A204.1 (cell line): ENCODE results near the gene UBL5.
"Not testable (repeated sequence)": the region's sequence is repeated elsewhere in the genome, so short reads cannot be mapped to it uniquely, and the experiment has no call there.

ENCODE experiments used
- FAIRE-seq: peaks from 2 replicates; lab custom pipeline; 2012; peaks lifted over from hg19 to GRCh38; lab: Jason Lieb, UNC

Gene UBL5

DNA sequence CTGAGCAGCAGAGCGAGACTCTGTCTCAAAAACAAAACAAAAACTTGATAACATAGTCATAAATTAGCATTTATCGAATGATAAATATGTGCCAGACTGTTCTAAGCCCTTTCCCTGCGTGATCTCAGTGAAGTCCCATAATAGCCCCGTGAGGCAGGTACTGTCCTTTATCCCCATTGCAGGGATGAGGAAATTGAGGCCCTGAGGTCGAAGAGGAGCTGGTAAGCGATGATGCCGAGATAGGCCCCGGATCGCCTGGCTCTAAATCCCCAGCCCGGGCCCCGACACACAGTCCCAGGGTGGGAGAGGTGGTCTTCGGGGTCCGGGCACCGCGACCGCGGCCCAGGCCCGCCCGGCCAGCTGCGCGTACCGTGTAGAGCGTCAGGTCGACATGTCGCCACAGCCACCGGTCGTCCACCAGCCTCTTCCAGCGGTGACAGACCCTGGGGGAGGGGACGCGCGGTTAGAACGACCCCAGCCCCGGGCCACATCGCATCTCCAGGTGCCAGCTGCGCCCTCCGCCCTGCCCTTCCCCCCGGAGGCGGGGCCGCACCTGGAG is 9.5 kb upstream of the UBL5 start:
- FAIRE-seq, result no peak

DNA sequence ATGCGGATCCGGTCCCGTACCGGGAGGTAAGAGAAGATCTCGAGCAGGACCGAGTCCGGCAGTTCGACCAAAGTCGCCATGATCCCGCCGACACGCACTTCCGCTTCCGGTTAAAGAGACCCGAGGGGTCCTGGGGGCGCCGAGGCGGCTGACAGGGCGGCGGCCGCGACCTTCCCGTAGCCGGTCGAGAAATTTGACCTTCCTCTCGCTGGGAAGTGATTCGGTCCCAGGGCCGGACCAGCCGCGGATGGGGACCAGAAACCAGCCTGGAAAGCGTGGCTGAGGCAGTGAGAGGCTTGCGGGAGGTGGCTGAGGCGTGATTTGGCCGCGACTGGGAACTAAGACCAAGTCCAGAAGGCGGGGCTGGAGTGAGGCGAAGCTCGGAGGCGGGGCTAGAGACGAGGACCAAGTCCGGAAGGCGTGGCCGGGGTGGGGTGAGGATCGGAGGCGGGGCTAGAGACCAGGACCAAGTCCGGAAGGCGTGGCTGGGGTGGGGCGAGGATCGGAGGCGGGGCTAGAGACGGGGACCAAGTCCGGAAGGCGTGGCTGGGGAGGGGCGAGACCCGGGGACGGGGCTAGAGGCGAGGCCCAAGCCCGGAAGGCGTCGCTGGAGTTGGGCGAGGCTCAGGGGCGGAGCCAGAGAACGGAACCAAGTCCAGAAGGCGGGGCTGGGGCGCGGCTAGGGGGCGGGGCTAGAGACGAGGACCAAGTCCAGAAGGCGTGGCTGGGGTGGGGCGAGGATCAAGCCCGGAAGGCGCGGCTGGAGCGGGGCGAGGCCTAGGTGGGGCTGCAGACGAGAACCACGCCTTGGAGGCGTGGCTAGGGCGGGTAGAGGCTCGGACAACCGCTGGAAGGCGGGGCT is 8.8 kb upstream of the UBL5 start, which contains the start of gene FBXL12:
Gene FBXL12, minus strand, starts transcription at position 346 of the 862 bp plus-strand sequence. Its CDS starts 266 bp downstream, at position 80.
- FAIRE-seq, result peak; percentile 98

DNA sequence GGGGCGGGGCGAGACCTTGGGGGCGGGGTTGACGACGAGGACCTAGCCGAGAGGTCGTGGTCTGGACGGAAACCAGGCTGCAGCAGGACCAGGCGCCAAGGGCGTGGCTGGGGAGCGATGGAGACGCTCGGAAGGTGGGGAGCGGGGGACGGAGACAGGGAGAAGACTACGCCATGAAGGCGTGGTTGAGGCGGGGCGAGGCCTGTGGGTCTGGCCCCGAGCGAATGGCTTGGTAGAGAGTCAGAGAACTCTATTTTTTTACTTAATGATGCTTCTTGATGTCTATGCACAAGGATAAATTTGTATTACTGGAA is 8.2 kb upstream of the UBL5 start:
- FAIRE-seq, result no peak

DNA sequence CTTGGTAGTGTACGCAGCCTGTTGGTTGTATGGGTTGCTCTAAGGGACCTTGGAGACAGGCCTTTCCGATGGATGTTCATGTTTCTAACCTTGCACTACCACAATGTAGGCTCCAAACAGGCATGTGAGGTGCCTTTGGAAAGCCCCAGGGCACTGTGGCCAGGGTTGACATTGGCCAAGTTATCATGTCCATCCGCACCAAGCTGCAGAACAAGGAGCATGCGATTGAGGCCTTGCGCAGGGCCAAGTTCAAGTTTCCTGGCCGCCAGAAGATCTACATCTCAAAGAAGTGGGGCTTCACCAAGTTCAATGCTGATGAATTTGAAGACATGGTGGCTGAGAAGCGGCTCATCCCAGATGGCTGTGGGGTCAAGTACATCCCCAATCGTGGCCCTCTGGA is 7.7 kb upstream of the UBL5 start:
- not testable (repeated sequence) for FAIRE-seq

DNA sequence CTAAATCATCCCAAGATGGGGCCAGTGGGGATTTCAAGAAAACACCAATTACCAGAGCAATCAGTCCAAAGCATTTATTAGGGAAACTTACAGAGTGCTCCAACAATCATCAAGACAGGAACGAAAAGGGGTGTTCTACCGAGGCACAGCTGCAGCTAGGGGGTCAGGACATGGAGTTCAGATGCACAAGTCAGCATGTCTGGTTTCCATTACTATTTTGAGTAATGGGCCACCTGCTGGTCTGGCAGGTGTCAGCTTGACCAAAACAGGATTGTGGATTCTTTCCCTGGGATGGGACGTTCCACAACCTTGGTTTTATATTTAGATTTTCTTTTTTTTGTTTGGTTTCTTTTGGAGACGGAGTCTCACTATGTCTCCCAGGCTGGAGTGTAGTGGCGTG is 3.9 kb upstream of the UBL5 start:
- no peak for FAIRE-seq

DNA sequence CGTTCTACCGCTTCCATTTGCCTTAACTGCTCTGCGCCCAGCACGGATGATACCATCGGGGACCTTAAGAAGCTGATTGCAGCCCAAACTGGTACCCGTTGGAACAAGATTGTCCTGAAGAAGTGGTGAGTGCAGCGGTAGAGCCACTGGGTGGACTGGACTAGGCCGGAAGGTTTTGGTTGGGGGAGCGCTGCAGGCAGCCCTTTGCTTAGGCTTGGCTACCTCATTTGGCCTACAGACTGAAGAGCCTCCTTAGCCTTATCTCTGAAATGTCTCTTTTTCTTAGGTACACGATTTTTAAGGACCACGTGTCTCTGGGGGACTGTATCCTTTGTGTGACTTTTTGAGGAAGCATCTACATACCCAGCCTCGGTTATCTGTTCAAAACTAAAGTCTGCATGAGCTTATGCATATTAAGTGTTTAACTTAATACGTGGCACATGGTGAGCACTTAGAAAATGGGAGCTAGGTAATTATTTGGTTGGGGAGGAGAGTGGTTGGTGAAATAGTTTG is 889 bp downstream of the UBL5 start:
- no peak for FAIRE-seq

DNA sequence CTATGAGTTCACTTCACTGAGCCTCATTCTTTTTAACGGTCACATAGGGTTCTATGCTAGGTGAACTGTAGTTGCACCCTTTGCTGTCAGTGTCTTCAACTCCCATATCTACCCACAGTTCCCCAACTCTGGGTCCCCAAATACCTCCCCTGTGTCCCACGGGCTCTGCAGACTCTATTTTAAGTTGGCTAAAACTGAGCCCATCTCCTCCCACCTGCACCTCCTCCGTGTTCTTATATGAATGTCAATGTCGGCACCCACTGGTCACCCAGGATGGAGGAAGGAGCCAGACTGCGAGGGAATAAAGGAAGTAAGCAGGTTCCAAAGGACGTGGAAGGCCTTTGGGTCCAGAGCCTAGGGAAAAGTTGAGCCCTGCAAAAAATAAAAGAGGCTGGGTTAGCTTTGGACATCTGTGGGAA is 6.6 kb downstream of the UBL5 start:
- FAIRE-seq, result no peak

DNA sequence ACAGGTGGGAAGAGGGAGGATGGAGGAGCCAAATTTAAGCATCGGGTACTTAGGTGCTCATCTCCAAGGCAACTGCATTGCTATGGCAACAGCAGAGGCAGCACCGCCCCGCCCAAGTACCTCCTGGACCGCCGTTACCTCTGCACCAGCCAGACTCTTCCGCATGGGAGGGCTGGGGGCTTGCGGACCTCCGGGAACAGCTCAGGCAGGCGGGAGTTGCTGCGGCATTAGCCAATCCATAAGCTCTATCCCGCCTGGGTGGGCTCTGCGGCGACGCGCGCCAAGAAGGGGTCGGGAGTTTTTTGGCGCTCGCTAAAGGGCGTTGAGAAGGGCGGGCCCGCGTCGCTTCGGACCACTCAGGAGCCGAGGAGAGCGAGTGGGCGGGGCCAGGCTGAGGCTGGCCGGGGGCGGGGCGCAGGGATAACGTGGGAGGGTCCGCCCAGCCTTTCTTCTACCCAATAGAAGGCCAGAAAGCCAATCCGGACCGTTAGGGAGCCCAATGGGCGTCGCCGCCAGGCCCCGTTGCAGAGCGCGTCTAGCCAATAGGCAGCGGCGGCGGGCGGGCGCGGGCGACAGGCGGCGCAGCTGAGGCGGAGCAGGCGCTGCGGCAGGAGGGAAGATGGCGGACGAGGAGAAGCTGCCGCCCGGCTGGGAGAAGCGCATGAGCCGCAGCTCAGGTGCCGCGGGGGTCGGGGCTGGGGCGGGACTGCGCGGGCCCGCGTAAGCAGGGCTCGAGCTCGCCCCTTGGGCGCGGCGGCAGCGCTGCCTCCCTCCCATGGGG is 7.2 kb downstream of the UBL5 start, which contains the start of gene PIN1:
Gene PIN1, plus strand, starts transcription at position 593 of the 781 bp plus-strand sequence. Its CDS starts 27 bp downstream, at position 620.
- FAIRE-seq, result peak; percentile 87

DNA sequence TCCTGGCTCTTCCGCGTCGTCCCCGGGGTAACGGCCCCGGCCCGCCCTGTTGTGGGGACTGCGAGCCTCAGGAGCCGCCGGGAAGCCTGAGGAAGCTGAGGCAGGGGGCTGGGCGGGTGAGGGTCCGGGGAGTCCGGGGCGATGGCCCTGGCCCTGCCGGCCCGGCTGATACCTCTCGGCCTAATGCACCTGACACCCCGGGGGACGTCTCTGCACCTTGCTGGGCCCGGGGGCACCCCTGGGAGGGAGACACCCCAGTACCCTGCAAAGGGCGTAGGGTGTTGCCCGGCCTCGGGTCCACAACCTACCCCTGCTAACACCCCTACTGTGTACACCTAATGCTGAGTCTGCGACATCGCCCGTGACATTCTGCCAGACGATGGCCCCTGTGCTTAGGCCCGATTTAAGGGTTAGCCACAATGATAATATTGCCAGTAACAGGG is 7.8 kb downstream of the UBL5 start:
- no peak for FAIRE-seq

DNA sequence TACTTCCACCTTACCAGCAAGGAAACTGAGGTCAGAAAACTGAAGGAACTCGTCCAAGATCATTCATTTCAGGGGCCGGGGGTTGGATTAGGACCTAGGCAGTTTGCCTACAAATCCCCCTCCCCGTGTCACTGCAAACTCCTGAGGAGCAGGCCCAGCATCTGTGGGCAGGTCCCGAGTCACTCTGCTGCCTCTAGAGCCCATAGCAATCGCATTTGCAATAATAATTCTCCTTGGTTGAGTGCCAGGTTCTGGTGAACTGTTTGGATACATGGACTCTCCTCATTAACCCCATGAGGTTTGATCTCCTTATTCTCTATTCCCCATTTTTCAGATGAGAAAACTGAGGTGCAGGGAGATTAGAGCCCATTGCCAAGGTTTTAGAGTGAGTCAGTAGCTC is 8.3 kb downstream of the UBL5 start:
- no peak for FAIRE-seq

DNA sequence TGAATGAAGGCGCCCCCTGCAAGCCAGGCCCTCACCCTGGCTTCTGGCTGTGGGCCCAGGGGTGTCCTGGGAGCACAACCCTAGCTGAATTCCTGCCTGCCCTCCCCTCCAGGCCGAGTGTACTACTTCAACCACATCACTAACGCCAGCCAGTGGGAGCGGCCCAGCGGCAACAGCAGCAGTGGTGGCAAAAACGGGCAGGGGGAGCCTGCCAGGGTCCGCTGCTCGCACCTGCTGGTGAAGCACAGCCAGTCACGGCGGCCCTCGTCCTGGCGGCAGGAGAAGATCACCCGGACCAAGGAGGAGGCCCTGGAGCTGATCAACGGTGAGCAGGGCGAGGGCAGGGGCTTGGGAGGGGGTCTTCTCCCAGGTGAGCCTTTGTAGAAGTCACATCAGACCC is 10.6 kb downstream of the UBL5 start:
- no peak for FAIRE-seq

DNA sequence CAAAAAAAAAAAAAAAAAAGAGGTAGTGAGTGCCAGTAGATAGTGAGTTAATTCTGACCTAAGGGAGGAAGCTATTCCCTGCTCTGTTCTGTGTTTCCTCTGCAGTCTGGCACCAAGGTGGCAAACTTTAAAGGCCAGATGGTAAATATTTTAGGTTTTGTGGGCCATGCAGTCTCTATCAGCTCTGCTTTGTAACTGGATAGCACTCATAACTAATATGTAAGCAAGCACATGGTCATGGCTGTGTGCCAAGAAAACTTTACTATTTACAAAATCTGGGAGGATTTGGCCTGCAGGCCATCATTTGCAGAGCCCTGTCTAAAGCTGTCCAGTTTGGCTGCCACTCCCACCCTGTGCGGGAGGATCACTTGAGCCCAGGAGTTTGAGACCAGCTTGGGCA is 11.7 kb downstream of the UBL5 start:
- FAIRE-seq, result no peak

DNA sequence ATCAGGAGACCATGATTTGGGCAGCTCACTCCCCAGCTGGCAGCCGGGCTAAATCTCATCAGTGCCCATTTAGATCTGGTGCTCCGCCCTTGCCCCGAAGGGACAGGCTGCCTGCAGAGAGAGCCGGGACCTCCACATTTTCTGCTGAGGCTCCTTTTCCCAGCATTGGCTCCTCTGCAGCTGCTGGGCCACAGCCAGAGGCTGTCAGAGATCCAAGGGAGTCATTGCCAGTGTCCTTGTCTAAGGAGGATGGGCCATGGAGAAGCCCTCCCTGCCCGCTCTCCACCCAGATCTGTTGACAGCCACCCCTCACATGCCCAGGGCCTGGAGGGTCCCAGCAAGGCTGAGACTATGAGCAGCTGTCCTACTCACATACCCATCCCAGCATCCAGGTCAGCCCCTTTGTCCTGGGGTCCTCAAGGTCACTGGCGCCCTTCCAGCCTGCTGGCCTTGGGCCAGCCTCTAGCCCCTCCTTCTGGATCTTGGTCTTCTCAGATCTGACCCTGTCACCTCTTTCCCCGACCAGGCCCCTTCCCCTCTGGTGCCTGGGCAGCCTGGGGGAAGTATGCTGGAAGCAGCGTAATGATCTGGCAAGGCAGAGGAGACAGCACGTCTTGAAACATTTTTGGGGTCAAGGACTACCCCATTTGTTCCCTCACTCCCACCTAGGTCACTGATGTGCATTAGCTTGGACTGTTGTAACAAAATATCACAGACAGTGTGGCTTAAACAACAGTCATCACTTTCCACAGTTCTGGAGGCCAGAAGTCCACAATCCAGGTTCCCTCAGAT is 15.3 kb downstream of the UBL5 start:
- no peak for FAIRE-seq

DNA sequence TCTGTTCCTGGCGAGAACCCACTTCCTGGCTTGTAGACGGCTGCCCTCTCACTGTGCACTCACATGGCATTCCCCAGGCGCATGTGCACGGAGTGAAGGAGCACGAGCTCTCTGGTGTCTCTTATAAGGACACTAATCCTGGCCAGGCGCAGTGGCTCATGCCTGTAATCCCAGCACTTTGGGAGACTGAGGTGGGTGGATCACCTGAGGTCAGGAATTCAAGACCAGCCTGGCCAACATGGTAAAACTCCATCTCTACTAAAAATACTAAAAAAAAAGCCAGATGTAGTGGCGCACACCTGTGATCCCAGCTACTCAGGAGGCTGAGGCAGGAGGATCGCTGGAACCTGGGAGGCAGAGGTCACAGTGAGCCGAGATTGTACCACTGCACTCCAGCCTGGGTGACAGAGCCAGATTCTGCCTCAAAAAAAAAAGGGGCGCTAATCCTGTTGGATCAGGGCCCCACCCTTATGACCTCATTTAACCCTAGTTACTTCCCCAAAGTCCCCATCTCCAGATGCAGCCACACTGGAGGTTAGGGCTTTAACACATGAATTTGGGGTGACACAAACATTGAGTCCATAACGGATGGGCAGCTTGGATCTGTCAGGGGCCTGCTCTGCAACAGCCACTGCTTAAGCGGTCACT is 16.0 kb downstream of the UBL5 start:
- FAIRE-seq, result not testable (repeated sequence)

DNA sequence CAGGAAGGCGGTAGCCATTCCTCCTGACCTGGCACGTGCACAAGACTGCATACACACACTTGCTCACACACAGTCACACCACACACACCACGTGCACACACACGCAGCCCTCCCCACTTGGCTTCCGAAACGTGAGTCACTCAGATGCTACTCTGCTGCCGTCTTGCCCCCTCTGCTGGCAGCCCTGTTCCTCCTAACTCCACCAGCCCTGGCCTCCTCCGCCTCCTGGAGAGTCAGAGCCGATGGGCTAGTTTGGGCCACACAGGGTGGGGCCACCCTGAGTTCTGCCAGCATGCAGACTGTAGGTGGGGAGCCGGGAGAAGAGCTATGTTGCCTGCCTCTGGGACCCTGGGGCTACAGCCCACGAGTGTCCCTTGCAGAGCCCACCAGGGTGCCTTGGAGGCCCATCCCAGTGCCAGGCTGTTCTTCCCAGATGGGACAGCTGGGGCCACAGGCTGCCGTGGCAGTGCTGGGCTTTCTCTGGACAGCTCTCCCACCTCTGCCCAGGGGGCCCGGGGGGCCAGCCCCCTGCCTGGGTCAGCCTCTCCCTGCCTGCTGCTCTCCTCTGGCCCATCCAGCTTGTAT is 19.5 kb downstream of the UBL5 start:
- no peak for FAIRE-seq

DNA sequence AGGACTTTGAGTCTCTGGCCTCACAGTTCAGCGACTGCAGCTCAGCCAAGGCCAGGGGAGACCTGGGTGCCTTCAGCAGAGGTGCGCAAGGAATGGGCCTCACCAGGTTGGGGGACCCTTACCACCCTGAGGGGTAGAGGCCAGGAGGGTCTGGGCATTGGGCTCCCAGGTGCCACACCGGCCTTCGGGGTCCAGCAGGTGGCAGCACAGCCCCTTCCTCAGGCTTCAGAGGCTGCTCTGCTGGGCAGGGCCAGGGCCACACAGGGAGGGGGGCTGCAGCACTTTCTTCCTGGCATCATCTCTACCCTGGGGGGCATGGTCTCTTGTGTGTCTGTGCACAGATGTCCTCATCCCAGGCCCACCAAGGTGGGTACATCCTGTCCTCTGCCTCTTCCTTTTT is 20.3 kb downstream of the UBL5 start:
- FAIRE-seq, result no peak

DNA sequence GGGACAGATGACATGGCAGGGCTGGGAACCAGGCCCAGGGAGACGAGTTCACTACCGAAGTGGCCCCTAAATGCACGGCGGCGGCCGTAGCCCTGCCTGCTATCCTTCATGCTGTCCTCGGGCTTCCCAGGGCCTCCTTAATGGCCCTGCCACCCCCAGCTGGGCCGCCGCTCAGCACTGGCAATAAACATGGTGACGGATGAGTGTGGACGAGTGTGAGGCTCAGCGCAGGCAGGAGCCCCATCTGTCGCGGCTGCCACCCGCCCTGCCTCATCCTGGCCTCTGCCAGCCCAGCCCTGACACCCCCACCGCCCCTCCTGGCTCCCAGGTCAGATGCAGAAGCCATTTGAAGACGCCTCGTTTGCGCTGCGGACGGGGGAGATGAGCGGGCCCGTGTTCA is 21.0 kb downstream of the UBL5 start:
- no peak for FAIRE-seq

DNA sequence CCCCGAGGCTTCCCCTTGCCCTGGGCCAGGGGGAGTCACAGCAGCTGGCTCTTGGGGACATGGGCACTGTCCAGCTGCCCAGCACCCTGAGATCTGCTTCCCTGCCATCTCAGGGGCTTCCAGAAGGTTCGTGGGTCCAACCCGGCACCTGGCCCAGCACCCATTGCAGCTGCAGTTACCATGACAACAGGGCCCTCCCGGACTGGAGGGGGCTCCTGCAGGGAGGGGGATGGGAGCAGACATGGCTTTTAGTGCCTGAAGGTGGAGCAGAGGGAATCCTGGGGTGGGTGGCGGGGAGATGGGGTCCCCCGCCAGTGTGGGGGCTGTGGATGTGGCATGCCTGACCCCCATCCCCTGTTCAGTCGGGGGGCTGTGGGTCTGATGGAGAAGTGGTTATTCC is 22.1 kb downstream of the UBL5 start:
- FAIRE-seq, result no peak

DNA sequence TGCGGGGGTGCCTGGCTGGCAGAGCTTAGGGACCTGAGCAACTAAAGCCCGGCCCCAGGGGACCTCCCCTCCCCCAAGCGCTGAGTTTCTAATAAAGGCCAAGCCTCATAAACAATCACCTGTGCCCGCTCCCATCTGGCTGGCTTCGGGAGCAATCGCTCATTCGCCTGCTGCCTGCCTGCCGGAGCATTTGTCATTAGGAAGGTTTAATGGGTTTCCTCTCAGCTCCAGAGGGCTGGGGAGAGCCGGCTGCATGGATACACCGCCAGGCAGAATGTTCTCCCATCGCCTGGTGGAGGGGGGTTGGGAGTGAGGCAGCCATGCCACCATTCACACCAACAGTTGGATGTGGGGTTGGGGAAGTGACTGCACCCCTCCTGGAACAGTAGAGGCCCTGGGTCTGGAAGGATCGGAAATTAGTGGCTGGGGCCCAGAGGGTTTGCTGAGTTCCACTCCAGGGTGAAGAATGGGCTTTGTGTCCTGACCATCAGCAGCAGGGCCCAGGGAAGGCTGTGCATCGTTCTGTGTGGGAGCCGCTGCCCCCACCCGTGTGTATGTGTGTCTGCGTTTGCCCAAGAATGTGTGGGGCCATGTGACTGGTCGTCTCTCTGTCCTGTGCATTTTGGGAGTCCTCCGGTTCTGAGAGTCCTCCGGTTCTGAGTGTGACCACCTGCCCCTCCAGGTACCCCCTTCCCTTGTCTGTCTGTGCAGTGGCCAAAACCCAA is 22.7 kb downstream of the UBL5 start:
- FAIRE-seq, result no peak

DNA sequence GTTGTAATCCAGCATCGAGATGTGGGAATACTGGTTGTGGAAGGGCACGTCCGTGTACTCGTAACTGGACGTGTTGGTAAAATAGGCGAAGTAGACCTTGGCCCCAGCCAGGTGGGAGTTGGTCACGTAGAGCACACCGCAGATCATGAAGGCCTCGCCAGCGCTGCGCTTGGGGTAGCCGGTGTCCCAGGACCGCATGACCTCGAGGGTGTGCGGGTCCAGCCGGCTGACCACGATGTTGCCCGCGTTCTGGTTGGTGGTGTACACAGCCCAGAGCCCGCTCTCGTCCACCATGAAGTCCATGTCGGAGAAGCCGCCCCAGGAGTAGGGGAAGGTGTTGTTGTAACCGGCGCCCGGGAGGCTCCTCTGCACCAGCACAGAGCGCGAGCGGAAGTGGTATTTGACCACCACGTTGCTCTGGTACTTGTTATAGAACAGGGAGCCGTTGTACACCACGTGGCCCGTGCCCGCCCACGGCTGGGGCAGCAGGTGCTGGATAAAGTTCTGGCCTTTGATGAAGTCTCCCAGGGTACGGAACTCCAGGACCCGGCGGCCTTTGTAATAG is 26.6 kb downstream of the UBL5 start:
- FAIRE-seq, result no peak
